Breast epithelium (tissue), 4 donors: Measurements from ENCODE around the gene LYZ. TPM values are rescaled to one million over a fixed set of nuclear protein-coding genes. Genes with fewer than 3 reads are reported as not detected.

Experiments used
- DNase-seq, 2 donors: peaks; one replicate each; pipeline ENCODE4 v3.0.0-alpha.2; 2019; ENCODE audit warnings: low spot score in 2 of 2
- H3K27ac ChIP-seq, 2 donors: fragments of 200-600 bp; sonication (generic) in 1 of 2; one replicate each; pipeline ENCODE4 v1.5.1; 2016 to 2019; ENCODE audit warnings: mild to moderate bottlenecking in 1 of 2
- H3K27me3 ChIP-seq, 2 donors: fragments of 200-600 bp; sonication (generic) in 1 of 2; one replicate each; pipeline versions ENCODE4 v1.5.1 to v1.6.0; 2017 to 2019; ENCODE audit warnings: control low read depth in 1 of 2, mild to moderate bottlenecking in 1 of 2
- H3K36me3 ChIP-seq: fragments of 200-600 bp; one replicate; pipeline ENCODE4 v1.5.1; 2019
- H3K4me1 ChIP-seq, 2 donors: fragments of 200-600 bp; sonication (generic); one replicate each; pipeline ENCODE4 v1.5.1; 2016 to 2019; ENCODE audit warnings: control low read depth in 1 of 2
- H3K4me3 ChIP-seq, 3 donors: fragments of 200-600 bp; sonication (generic); 1 replicate in 2 of 3; 2 replicates in 1 of 3; pipeline ENCODE4 v1.5.1; 2016 to 2019; ENCODE audit warnings: mild to moderate bottlenecking in 3 of 3, moderate library complexity in 2 of 3
- H3K9me3 ChIP-seq, 2 donors: fragments of 200-600 bp; sonication (generic) in 1 of 2; one replicate each; pipeline ENCODE4 v1.5.1; 2016 to 2019; ENCODE audit warnings: control low read depth in 1 of 2
- POLR2A ChIP-seq: fragments of 450-650 bp; IDR thresholded peaks from one replicate; pipeline ENCODE4 v1.6.1; 2016; ENCODE audit warnings: antibody characterized with exemption, mild to moderate bottlenecking, moderate library complexity
- POLR2AphosphoS5 ChIP-seq, 3 donors: sonication (generic); formaldehyde crosslinking; IDR thresholded peaks; one replicate each; pipeline ENCODE4 v1.6.1; 2017; ENCODE audit warnings: antibody characterized with exemption in 3 of 3
- intact Hi-C: fragments of 100-400 bp; cut with DNase I; formaldehyde crosslinking; loops from one replicate; pipeline ENCODE4 v1.15.1; 2023; ENCODE audit warnings: low total_unique reads
- total RNA-seq, 3 donors: library from RNA; depleted of rRNA; stranded (reverse); fragments of >200 nt; gene quantifications; one replicate each; pipeline ENCODE4 v1.1.0, GENCODE V29; 2016
- TF ChIP-seq, protein P1 (sequence below), 3 donors: fragments of 450-650 bp; IDR thresholded peaks; one replicate each; pipeline ENCODE4 v1.5.1; 2016 to 2017; ENCODE audit warnings: antibody characterized with exemption in 3 of 3, mild to moderate bottlenecking in 3 of 3, moderate library complexity in 3 of 3

The LYZ gene
- total RNA-seq, 3 donors from 2014 or later: 13.4 to 99.9 (median 57.1) TPM

DNA sequence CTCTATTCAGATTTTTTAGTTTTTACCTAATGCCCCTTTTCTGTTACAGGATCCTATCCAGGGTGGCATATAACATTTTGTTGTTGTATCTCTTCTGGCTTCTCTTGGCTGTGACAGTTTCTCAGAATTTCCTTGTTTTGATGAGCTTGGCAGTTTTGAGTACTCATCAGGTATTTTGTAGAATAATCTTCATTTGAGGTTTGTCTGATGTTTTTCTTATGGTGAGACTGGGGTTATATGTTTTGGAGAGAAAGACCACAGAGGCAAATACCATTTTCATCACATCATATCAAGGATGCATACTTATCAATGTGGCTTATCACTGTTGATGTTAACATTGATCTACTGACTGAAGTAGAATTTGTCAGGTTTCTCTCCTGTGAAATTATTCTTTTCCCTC, 14.0 kb upstream of the LYZ start:
- TF ChIP-seq POLR2AphosphoS5 (IDR thresholded peaks at IDR 0.05) (no peak), POLR2A (no peak)
- TF ChIP-seq, protein P1, sequence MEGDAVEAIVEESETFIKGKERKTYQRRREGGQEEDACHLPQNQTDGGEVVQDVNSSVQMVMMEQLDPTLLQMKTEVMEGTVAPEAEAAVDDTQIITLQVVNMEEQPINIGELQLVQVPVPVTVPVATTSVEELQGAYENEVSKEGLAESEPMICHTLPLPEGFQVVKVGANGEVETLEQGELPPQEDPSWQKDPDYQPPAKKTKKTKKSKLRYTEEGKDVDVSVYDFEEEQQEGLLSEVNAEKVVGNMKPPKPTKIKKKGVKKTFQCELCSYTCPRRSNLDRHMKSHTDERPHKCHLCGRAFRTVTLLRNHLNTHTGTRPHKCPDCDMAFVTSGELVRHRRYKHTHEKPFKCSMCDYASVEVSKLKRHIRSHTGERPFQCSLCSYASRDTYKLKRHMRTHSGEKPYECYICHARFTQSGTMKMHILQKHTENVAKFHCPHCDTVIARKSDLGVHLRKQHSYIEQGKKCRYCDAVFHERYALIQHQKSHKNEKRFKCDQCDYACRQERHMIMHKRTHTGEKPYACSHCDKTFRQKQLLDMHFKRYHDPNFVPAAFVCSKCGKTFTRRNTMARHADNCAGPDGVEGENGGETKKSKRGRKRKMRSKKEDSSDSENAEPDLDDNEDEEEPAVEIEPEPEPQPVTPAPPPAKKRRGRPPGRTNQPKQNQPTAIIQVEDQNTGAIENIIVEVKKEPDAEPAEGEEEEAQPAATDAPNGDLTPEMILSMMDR (IDR thresholded peaks at IDR 0.05): no peak
- DNase-seq: no peak
- no peaks in the 10 kb centered on the region for H3K27me3 ChIP-seq
- H3K27ac ChIP-seq: no peak overlapping the region
- H3K4me1 ChIP-seq: no peaks in the 10 kb centered on the region
- no peaks in the 10 kb centered on the region for H3K9me3 ChIP-seq
- H3K4me3 ChIP-seq: no peak overlapping the region
- H3K36me3 ChIP-seq: no peaks in the 10 kb centered on the region
- intact Hi-C loops: no loop called here

DNA sequence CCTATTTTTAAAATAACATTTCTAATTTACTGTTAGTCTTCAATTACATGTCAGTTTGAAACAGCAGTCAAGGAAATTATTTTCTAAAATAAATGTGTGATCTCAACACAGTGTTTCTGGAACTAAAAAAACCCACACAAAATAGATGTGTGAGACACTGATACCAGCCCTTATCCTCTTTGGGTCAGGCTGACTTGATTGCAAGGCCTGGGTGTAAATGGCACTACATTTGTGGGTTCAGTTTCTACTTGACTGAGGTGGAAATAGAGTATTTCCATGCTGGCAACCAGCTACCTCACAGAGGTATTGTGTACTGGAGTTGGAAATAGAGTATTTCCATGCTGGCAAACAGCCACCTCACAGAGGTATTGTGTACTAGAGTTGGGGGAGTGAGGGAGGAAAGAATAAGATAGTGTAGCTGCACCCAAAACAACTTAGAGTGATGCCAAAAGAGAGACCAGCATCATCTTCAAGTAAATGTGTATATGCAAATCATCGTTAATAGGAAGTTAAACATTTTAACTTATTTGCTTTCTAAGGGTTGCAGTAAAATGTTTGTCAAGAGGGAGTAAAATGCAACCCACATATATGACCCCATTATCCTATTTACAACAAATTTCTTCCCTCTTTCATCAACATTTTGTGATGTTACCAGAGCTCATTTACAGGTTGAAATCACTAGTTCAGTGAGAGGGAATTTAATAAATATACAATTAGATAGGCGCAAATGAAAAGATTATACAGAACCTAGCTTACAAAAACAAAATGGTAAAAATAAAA, 10.7 kb upstream of the LYZ start:
- Histone ChIP-seq H3K27ac (no peak overlapping the region), H3K36me3 (no peaks in the 10 kb centered on the region), H3K4me1 (no peaks in the 10 kb centered on the region), H3K4me3 (no peak overlapping the region), H3K9me3 (no peaks in the 10 kb centered on the region), H3K27me3 (no peaks in the 10 kb centered on the region)
- intact Hi-C loops: no loop called here
- TF ChIP-seq, protein P1 (IDR thresholded peaks at IDR 0.05): no peak
- TF ChIP-seq POLR2AphosphoS5 (IDR thresholded peaks at IDR 0.05): no peak
- no peak for TF ChIP-seq POLR2A
- DNase-seq: no peak

DNA sequence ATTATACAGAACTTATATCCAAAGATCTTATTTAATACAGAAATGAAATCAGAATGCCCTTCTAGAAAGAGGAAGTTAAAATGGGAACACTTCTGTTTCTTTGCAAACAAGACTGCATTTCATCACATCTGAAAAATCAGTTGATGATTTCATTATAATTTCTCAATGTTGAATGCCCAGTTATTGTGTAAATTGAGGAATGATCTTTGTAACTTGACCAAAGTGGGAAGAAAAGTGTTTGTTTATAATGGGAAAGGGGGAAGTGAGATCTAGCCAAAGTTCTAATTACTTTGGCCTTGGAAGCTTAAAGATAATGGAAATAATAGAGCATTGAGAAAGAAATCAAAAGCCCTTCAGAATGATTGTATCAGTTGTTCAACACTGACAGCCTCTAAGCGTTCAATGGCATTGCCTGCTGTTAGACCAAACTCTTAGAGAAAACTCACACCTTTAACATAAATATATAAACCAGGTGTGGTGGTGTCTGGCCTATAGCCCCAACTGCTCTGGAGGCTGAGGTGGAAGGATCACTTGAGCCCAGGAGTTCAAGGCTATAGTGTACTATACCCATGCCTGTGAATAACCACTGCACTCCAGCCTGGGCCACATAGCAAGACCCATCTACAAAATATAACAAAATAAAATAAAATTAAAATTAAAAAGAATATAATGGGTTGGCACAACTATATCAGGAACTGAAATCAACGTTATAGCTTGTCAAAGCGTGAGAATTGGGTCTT, 9.9 kb upstream of the LYZ start:
- no peak overlapping the region for H3K27ac ChIP-seq
- TF ChIP-seq, protein P1 (IDR thresholded peaks at IDR 0.05): no peak
- TF ChIP-seq POLR2AphosphoS5 (IDR thresholded peaks at IDR 0.05): no peak
- no peak for TF ChIP-seq POLR2A
- no peaks in the 10 kb centered on the region for H3K27me3 ChIP-seq

DNA sequence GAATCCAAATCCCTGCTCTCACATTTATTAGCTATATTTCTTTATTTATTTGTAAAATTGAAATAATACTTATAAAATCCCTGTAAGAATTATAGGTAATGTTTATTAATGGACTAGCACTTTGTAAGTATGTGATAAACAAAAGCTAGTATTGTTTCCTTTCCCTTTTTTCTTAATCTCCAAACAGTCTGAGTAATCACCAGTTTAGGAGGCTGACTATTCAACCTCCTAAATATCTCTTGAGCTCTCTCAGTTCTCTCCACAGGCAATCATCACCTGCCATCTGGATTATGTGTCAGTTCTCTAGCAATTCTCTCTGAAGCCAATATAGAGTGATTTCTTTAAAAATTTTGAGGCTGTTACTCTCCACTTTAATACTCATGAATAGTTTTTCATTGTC, 9.2 kb upstream of the LYZ start:
- no peak overlapping the region for H3K27ac ChIP-seq
- TF ChIP-seq POLR2AphosphoS5 (IDR thresholded peaks at IDR 0.05) (no peak), POLR2A (no peak)
- TF ChIP-seq, protein P1 (IDR thresholded peaks at IDR 0.05): no peak
- no peak overlapping the region for H3K4me3 ChIP-seq
- H3K9me3 ChIP-seq: no peaks in the 10 kb centered on the region
- H3K36me3 ChIP-seq: no peaks in the 10 kb centered on the region
- no peaks in the 10 kb centered on the region for H3K27me3 ChIP-seq
- intact Hi-C loops: no loop called here
- DNase-seq: no peak
- H3K4me1 ChIP-seq: no peaks in the 10 kb centered on the region

More for the DNA sequence above, 9.9 kb upstream of the LYZ start:
- intact Hi-C loops: no loop called here
- no peaks in the 10 kb centered on the region for H3K4me1 ChIP-seq
- H3K9me3 ChIP-seq: no peaks in the 10 kb centered on the region
- no peak for DNase-seq
- H3K4me3 ChIP-seq: no peak overlapping the region
- H3K36me3 ChIP-seq: no peaks in the 10 kb centered on the region

DNA sequence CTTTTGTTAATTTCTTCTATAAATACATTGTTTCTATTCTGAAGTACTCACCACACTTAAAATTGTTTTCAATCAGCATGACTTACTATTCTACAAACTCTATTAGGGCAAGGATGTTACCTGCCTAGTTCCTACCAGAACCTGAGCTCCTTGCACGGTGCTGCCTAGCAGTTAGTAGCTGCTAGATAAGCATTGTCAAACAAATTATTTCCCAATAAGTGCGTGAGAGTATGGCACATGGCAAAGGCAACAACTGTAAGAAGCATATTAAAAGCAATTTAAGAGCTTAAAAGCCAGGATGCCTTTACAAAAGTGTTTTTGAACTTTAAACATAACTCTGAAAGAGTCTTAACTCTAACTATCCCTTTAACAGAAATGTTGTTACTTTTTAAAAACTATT, 8.2 kb upstream of the LYZ start:
- H3K27ac ChIP-seq: no peak overlapping the region
- no peak overlapping the region for H3K4me3 ChIP-seq
- no peaks in the 10 kb centered on the region for H3K36me3 ChIP-seq
- intact Hi-C loops: no loop called here
- H3K4me1 ChIP-seq: no peaks in the 10 kb centered on the region
- TF ChIP-seq, protein P1 (IDR thresholded peaks at IDR 0.05): no peak
- TF ChIP-seq POLR2A: no peak
- TF ChIP-seq POLR2AphosphoS5 (IDR thresholded peaks at IDR 0.05): no peak
- no peaks in the 10 kb centered on the region for H3K9me3 ChIP-seq
- DNase-seq: no peak
- no peaks in the 10 kb centered on the region for H3K27me3 ChIP-seq
